Uterus (tissue), 4 donors: ENCODE data around the gene PRAC2. TPM values are rescaled to one million over a fixed set of nuclear protein-coding genes. Genes with fewer than 3 reads are reported as not detected.

Source experiments
- DNase-seq, 2 donors: peaks; one replicate each; pipeline ENCODE4 v3.0.0-alpha.2; 2019 to 2020
- H3K27ac ChIP-seq, 2 donors: fragments of 200-600 bp; sonication (generic); 1 replicate in 1 of 2; 2 replicates in 1 of 2; pipeline ENCODE4 v1.5.1; 2016 to 2018
- H3K27me3 ChIP-seq, 2 donors: fragments of 200-600 bp; sonication (generic); one replicate each; pipeline ENCODE4 v1.5.1; 2018 to 2019; ENCODE audit warnings: control low read depth in 1 of 2
- H3K36me3 ChIP-seq, 2 donors: fragments of 200-600 bp; sonication (generic); one replicate each; pipeline ENCODE4 v1.5.1; 2019; ENCODE audit warnings: control low read depth in 1 of 2
- H3K4me1 ChIP-seq, 2 donors: fragments of 200-600 bp; sonication (generic); one replicate each; pipeline ENCODE4 v1.5.1; 2018 to 2019; ENCODE audit warnings: control low read depth in 1 of 2
- H3K4me3 ChIP-seq, 2 donors: fragments of 200-600 bp; sonication (generic); 1 replicate in 1 of 2; 2 replicates in 1 of 2; pipeline ENCODE4 v1.5.1; 2018 to 2019; ENCODE audit warnings: mild to moderate bottlenecking in 1 of 2
- H3K9me3 ChIP-seq, 2 donors: fragments of 200-600 bp; sonication (generic); one replicate each; pipeline ENCODE4 v1.5.1; 2019; ENCODE audit warnings: control low read depth in 1 of 2
- CTCF ChIP-seq, 4 experiments: fragments of 200-600 bp in 2 of 4; fragments of 450-650 bp in 2 of 4; sonication (generic) in 2 of 4; IDR thresholded peaks; one replicate each; pipeline ENCODE4 v1.5.1; 2016 to 2019; ENCODE audit warnings: antibody characterized with exemption in 4 of 4, mild to moderate bottlenecking in 2 of 4, moderate library complexity in 1 of 4
- POLR2A ChIP-seq, 2 donors: fragments of 450-650 bp; IDR thresholded peaks; one replicate each; pipeline ENCODE4 v1.6.1; 2016; ENCODE audit warnings: antibody characterized with exemption in 2 of 2, mild to moderate bottlenecking in 1 of 2, moderate library complexity in 1 of 2
- intact Hi-C: fragments of 100-400 bp; cut with DNase I; formaldehyde crosslinking; loops from one replicate; pipeline ENCODE4 v1.15.1; 2023; ENCODE audit warnings: low total_unique reads
- total RNA-seq, 4 donors: library from RNA; depleted of rRNA in 3 of 4; stranded (reverse); fragments of >200 nt in 3 of 4; gene quantifications; one replicate each; pipeline versions ENCODE4 v1.1.0 to v1.2.4, GENCODE V29; 2014 to 2023
- donor health status: DM: yes; HTN: yes; CAD: no.

PRAC2 gene
- total RNA-seq, 4 donors from 2014 or later: not detected

DNA sequence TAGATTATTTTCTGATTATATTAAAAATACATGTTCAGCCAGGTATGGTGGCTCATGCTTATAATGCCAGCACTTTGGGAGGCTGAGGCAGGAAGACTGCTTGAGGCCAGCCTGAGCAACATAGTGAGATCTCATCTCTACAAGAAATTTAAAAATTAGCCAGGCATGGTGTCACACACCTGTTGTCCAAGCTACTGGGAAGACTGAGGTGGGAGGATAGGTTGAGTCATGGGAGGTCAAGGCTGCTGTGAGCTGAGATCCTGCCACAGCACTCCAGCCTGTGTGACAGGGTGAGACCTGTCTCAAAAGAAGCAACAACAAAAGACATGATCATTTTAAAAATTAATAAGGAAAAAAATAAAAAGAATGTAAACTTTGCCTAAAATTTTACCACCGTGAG, 41.4 kb upstream of the PRAC2 start:
- Histone ChIP-seq H3K27me3 (peaks cover 0 to 5% of the 10 kb centered on the region in 2 donors), H3K9me3 (no peaks in the 10 kb centered on the region)
- TF ChIP-seq POLR2A (IDR thresholded peaks at IDR 0.05) (no peak), CTCF (IDR thresholded peaks at IDR 0.05) (no peak)

DNA sequence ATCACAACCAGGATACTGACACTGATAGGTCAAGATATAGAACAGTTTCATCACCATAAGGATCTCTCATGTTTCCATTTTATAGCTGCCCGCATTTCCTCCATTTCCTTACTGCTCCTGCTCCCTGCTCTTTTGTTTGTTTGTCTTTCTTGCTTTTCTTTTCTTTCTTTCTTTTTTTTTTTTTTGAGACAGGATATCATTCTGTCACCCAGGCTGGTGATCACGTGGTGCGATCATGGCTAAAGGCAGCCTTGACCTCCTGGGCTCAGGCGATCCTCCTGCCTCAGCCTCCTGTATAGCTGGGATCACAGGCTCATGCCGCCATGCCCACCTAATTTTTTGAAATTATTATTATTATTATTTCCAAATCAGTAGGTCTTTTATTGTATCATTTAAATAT, 32.3 kb upstream of the PRAC2 start:
- H3K36me3 ChIP-seq: no peaks in the 10 kb centered on the region
- no peaks in the 10 kb centered on the region for H3K4me1 ChIP-seq
- H3K27me3 ChIP-seq: no peaks in the 10 kb centered on the region
- no peak for TF ChIP-seq POLR2A (IDR thresholded peaks at IDR 0.05)
- TF ChIP-seq CTCF (IDR thresholded peaks at IDR 0.05): no peak
- no peak for DNase-seq
- no peak overlapping the region for H3K27ac ChIP-seq
- H3K4me3 ChIP-seq: no peak overlapping the region
- intact Hi-C loops: no loop called here
- no peaks in the 10 kb centered on the region for H3K9me3 ChIP-seq

More for the DNA sequence above, 41.4 kb upstream of the PRAC2 start:
- DNase-seq: no peak
- H3K36me3 ChIP-seq: no peaks in the 10 kb centered on the region
- peaks cover 0 to 7% of the 10 kb centered on the region in 2 donors for H3K4me1 ChIP-seq
- H3K27ac ChIP-seq: no peak overlapping the region
- intact Hi-C loops: no loop called here
- H3K4me3 ChIP-seq: no peak overlapping the region

DNA sequence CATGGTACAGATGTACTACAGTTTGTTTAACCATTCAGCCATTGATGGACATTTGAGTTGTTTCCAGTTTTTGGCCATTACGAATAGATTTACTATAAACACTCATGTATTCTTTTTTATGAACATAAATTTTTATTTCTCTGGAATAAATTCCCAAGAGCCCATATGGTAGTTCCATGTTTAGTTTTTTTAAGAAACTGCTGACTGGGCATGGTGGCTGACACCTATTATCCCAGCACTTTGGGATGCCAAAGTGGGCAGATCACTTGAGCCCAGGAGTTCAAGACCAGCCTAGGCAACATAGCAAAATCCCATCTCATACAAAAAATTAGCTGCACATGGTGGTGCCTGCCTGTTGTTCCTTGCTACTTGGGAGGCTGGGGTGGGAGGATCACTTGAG, 30.9 kb upstream of the PRAC2 start:
- intact Hi-C loops: no loop called here
- H3K4me1 ChIP-seq: no peaks in the 10 kb centered on the region
- H3K4me3 ChIP-seq: no peak overlapping the region
- no peak for DNase-seq
- no peaks in the 10 kb centered on the region for H3K27me3 ChIP-seq
- H3K9me3 ChIP-seq: no peaks in the 10 kb centered on the region
- no peak overlapping the region for H3K27ac ChIP-seq
- TF ChIP-seq POLR2A (IDR thresholded peaks at IDR 0.05) (no peak), CTCF (IDR thresholded peaks at IDR 0.05) (no peak)
- no peaks in the 10 kb centered on the region for H3K36me3 ChIP-seq

DNA sequence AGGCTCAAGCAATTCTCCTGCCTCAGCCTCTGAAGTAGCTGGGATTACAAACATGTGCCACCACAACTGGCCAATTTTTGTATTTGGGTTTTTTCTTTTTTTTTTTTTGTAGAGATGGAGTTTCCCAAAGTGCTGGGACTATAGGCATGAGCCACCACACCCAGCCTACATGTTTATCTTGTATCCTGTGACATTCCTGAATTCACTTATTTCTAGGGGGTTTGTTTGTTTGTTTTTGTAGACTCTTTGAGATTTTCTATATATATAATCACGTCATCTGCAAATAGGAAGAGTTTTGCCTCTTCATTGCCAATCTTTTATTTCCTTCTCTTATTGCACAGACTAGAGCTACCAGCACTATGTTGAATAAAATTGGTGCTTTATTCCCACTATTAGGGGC, 29.8 kb upstream of the PRAC2 start:
- Histone ChIP-seq H3K27me3 (peaks cover 0 to 10% of the 10 kb centered on the region in 2 donors), H3K4me3 (no peak overlapping the region), H3K27ac (no peak overlapping the region), H3K4me1 (no peaks in the 10 kb centered on the region), H3K9me3 (no peaks in the 10 kb centered on the region), H3K36me3 (no peaks in the 10 kb centered on the region)
- intact Hi-C loops: no loop called here
- DNase-seq: no peak
- TF ChIP-seq CTCF (IDR thresholded peaks at IDR 0.05) (no peak), POLR2A (IDR thresholded peaks at IDR 0.05) (no peak)

- H3K4me1 ChIP-seq: no peaks in the 10 kb centered on the region
- no peak overlapping the region for H3K4me3 ChIP-seq
- H3K9me3 ChIP-seq: no peaks in the 10 kb centered on the region
- no peaks in the 10 kb centered on the region for H3K36me3 ChIP-seq
- peaks cover 0 to 10% of the 10 kb centered on the region in 2 donors for H3K27me3 ChIP-seq
- intact Hi-C loops: no loop called here
- TF ChIP-seq POLR2A (IDR thresholded peaks at IDR 0.05) (no peak), CTCF (IDR thresholded peaks at IDR 0.05) (no peak)
- no peak overlapping the region for H3K27ac ChIP-seq
- DNase-seq: no peak
These were observed 21.0 kb upstream of the PRAC2 start for GRCh38 chr17:48701864-48702532.
